ENCODE results near the gene EIF3K. TPM values are rescaled to one million over a fixed set of nuclear protein-coding genes. Genes with fewer than 3 reads are reported as not detected.
"Not testable (repeated sequence)": the region's sequence is repeated elsewhere in the genome, so short reads cannot be mapped to it uniquely, and the experiment has no call there.

The EIF3K gene
- total RNA-seq, 1 donor from 2014 or later, result 274 TPM

- peaks cover 5% of the 10 kb centered on the region for H3K4me1 Mint-ChIP-seq (ENCODE audit: unreplicated experiment)
- no peaks in the 10 kb centered on the region for H3K27me3 Mint-ChIP-seq
- no peak for DNase-seq (ENCODE audit: extremely low spot score, unreplicated experiment)
- H3K36me3 Mint-ChIP-seq, result no peaks in the 10 kb centered on the region
- H3K4me3 Mint-ChIP-seq, result no peak overlapping the region
- no peaks in the 10 kb centered on the region for H3K9me3 Mint-ChIP-seq
- TF ChIP-seq CTCF (conservative IDR thresholded peaks at IDR 0.05), result peak; percentile 36
- H3K27ac Mint-ChIP-seq, result no peak overlapping the region
Measured at GRCh38 chr19:38592940-38593339, 26.0 kb upstream of the EIF3K start.

DNA sequence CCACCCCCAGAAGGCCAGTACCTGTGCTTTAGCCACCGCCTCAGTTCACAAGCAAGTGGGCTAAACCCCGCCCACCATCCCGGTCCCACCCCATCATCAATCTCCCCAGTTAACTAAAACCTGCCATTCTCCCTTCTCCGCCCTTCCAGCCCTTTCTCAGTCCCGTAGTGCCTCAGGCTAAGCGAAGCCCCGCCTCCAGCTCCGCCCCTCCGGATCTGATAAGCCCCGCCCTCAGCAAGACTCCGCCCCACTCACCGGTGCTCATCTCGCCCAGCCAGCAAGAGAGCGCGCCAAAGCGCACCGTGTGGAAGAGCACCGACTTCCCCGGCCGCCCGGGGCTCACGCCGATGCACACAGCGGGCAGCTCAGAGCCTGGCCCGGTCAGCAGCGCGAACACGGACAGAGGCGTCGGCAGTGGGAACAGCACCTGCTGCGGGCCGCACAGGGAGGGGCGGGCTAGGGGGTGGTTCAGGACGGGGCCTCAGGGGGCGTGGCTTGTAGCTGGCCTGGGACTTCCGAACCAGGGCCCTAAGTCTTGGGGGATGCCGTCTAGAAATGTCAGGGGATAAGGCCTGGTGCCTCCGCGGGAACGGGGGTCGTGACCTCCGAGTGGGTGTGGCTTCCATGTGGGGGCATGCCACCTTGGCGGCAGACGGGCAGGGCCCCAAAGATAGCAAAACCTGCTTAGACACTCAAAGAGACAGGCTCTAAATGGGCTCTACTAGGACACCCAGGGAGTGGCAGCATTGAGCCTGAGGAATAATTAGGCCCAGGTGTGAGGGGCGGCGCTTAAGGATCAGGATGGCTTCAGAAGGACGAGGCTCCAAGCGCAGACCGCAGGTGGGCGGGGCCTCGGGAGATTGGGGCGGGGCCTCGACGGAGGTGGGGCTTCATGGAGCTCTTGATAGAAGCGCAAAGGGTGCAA is 22.7 kb upstream of the EIF3K start:
- no peak for TF ChIP-seq CTCF (conservative IDR thresholded peaks at IDR 0.05)
- H3K4me1 Mint-ChIP-seq (ENCODE audit: unreplicated experiment), result peaks cover 5% of the 10 kb centered on the region
- peak; percentile 89 for DNase-seq (ENCODE audit: extremely low spot score, unreplicated experiment)
- peak overlapping the region; percentile 68 for H3K27ac Mint-ChIP-seq
- no peaks in the 10 kb centered on the region for H3K36me3 Mint-ChIP-seq
- no peaks in the 10 kb centered on the region for H3K27me3 Mint-ChIP-seq
- H3K9me3 Mint-ChIP-seq, result no peaks in the 10 kb centered on the region
- peak overlapping the region; percentile 89 for H3K4me3 Mint-ChIP-seq

GRCh38 chr19:38597075-38597474 is 21.9 kb upstream of the EIF3K start:
- H3K9me3 Mint-ChIP-seq, result no peaks in the 10 kb centered on the region
- H3K27ac Mint-ChIP-seq, result no peak overlapping the region
- TF ChIP-seq CTCF (conservative IDR thresholded peaks at IDR 0.05), result no peak
- no peaks in the 10 kb centered on the region for H3K27me3 Mint-ChIP-seq
- DNase-seq (ENCODE audit: extremely low spot score, unreplicated experiment), result no peak
- no peaks in the 10 kb centered on the region for H3K36me3 Mint-ChIP-seq
- peaks cover 5% of the 10 kb centered on the region for H3K4me1 Mint-ChIP-seq (ENCODE audit: unreplicated experiment)
- H3K4me3 Mint-ChIP-seq, result no peak overlapping the region

- H3K4me3 Mint-ChIP-seq, result no peak overlapping the region
- H3K4me1 Mint-ChIP-seq (ENCODE audit: unreplicated experiment), result peaks cover 5% of the 10 kb centered on the region
- no peaks in the 10 kb centered on the region for H3K9me3 Mint-ChIP-seq
- H3K27me3 Mint-ChIP-seq, result no peaks in the 10 kb centered on the region
- H3K27ac Mint-ChIP-seq, result no peak overlapping the region
- H3K36me3 Mint-ChIP-seq, result no peaks in the 10 kb centered on the region
- TF ChIP-seq CTCF (conservative IDR thresholded peaks at IDR 0.05), result no peak
- DNase-seq (ENCODE audit: extremely low spot score, unreplicated experiment), result no peak
Measured at GRCh38 chr19:38599722-38600121, 19.3 kb upstream of the EIF3K start.

DNA sequence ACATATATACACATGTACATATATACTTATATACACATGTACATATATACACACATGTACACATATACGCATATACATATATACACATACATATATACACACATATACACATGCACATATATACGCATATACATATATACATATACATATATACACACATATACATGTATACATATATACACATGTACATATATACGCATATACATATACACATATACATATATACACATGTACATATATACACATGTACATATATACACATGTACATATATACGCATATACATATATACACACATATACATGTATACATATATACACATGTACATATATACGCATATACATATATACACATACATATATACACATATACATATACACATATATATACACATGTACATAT is 16.1 kb upstream of the EIF3K start:
- DNase-seq (ENCODE audit: extremely low spot score, unreplicated experiment); H3K27me3 Mint-ChIP-seq; H3K4me1 Mint-ChIP-seq (ENCODE audit: unreplicated experiment); H3K4me3 Mint-ChIP-seq; H3K36me3 Mint-ChIP-seq; H3K27ac Mint-ChIP-seq; H3K9me3 Mint-ChIP-seq: not testable (repeated sequence)

DNA sequence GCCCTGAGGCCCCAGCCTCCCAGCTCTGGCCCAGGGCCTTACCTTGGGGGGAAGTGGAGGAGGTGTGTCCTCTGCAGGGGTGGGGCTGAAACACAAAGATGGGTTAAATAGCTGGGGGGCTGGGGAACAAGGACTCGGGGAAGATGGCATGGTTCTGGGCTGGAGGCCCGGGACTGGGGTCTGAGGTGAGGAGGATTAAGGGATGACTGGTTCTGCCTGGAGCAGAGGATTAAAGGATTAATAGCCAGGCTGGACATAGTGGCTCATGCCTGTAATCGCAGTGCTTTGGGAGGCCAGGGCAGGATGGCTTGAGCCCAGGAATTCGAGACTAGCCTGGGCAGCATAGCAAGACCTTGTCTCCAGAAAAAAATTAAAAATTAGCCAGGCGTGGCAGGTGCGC is 12.9 kb upstream of the EIF3K start:
- DNase-seq (ENCODE audit: extremely low spot score, unreplicated experiment), result no peak
- Mint-ChIP-seq H3K4me3 (no peak overlapping the region), H3K9me3 (no peaks in the 10 kb centered on the region), H3K27ac (no peak overlapping the region), H3K4me1 (ENCODE audit: unreplicated experiment) (no peaks in the 10 kb centered on the region), H3K27me3 (no peaks in the 10 kb centered on the region), H3K36me3 (no peaks in the 10 kb centered on the region)
- TF ChIP-seq CTCF (conservative IDR thresholded peaks at IDR 0.05), result no peak

Measured in type B pancreatic cell (in vitro differentiated cells).